ENCODE results near the gene ATOH8.

Gene ATOH8

GRCh38 chr2:85741833-85742455, 11.8 kb upstream of the ATOH8 start:
- H3K4me1 ChIP-seq (ENCODE audit: control insufficient read depth, insufficient read depth, low read depth, low read length): peaks cover 39% of the 10 kb centered on the region
- DNase-seq: peak; percentile 93
- no peaks in the 10 kb centered on the region for H3K79me1 ChIP-seq (replicated peaks; ENCODE audit: low read length, poor library complexity, severe bottlenecking)
- H4K91ac ChIP-seq (ENCODE audit: low read length): peak overlapping the region; percentile 48
- peak overlapping the region; percentile 11 to 84 for H3K4ac ChIP-seq (ENCODE audit: low read depth in 1 of 2, low read length in 2 of 2)
- peak overlapping the region; percentile 92 for H3K9ac ChIP-seq (ENCODE audit: low read length)
- peak overlapping the region; percentile 45 for H3K4me2 ChIP-seq (ENCODE audit: low read length, poor library complexity, severe bottlenecking)
- H2AK5ac ChIP-seq (ENCODE audit: low read length, severe bottlenecking): peak overlapping the region; percentile 24
- H3K14ac ChIP-seq (ENCODE audit: low read length in 2 of 2): no peak overlapping the region
- peaks cover 5 to 7% of the 10 kb centered on the region in 2 experiments for H3K27me3 ChIP-seq (ENCODE audit: control insufficient read depth in 1 of 2, insufficient read depth in 1 of 2, low read length in 2 of 2)
- H2BK5ac ChIP-seq (ENCODE audit: low read depth, low read length, poor library complexity, severe bottlenecking): peak overlapping the region; percentile 67
- 67% methylated on average over 16 of the region's 19 CpGs for WGBS
- no peaks in the 10 kb centered on the region for H3K36me3 ChIP-seq (ENCODE audit: control insufficient read depth in 1 of 2, insufficient read depth in 2 of 2, low read depth in 1 of 2, low read length in 2 of 2)
- no peak overlapping the region for H4K8ac ChIP-seq (ENCODE audit: low read length)
- peak overlapping the region; percentile 21 for H2BK120ac ChIP-seq (ENCODE audit: low read depth, low read length)
- H2BK15ac ChIP-seq (ENCODE audit: low read depth, poor library complexity, severe bottlenecking): peak overlapping the region; percentile 60
- peak overlapping the region; percentile 32 for H2AFZ ChIP-seq (ENCODE audit: low read depth, low read length)
- peak overlapping the region; percentile 52 to 69 for H3K18ac ChIP-seq (ENCODE audit: low read depth in 1 of 2, low read length in 2 of 2)
- peak overlapping the region; percentile 38 to 92 for H2BK12ac ChIP-seq (ENCODE audit: low read length in 2 of 2)
- peak overlapping the region; percentile 88 for H3K27ac ChIP-seq (ENCODE audit: low read length, poor library complexity, severe bottlenecking)
- H3K4me3 ChIP-seq (ENCODE audit: insufficient read depth in 1 of 2, low read depth in 1 of 2, low read length in 2 of 2): peak overlapping the region in 1 of 2 experiments; percentile 52
- H3K23ac ChIP-seq (ENCODE audit: low read length in 2 of 2): no peak overlapping the region
- H3K9me3 ChIP-seq (ENCODE audit: control insufficient read depth, low read length): no peaks in the 10 kb centered on the region

- peak overlapping the region; percentile 47 for H2AK5ac ChIP-seq (ENCODE audit: low read length, severe bottlenecking)
- H4K8ac ChIP-seq (ENCODE audit: low read length): peak overlapping the region; percentile 8
- no peak overlapping the region for H2AFZ ChIP-seq (ENCODE audit: low read depth, low read length)
- peak overlapping the region; percentile 73 to 79 for H2BK12ac ChIP-seq (ENCODE audit: low read length in 2 of 2)
- H3K18ac ChIP-seq (ENCODE audit: low read depth in 1 of 2, low read length in 2 of 2): peak overlapping the region; percentile 86 to 87
- H3K27me3 ChIP-seq (ENCODE audit: control insufficient read depth in 1 of 2, insufficient read depth in 1 of 2, low read length in 2 of 2): peaks cover 5 to 19% of the 10 kb centered on the region in 2 experiments
- no peaks in the 10 kb centered on the region for H3K9me3 ChIP-seq (ENCODE audit: control insufficient read depth, low read length)
- H3K27ac ChIP-seq (ENCODE audit: low read length, poor library complexity, severe bottlenecking): no peak overlapping the region
- H3K9ac ChIP-seq (ENCODE audit: low read length): peak overlapping the region; percentile 92
- H3K79me1 ChIP-seq (replicated peaks; ENCODE audit: low read length, poor library complexity, severe bottlenecking): no peaks in the 10 kb centered on the region
- peak overlapping the region; percentile 32 to 81 for H3K4ac ChIP-seq (ENCODE audit: low read depth in 1 of 2, low read length in 2 of 2)
- peak overlapping the region in 1 of 2 experiments; percentile 49 for H3K4me3 ChIP-seq (ENCODE audit: insufficient read depth in 1 of 2, low read depth in 1 of 2, low read length in 2 of 2)
- no peaks in the 10 kb centered on the region for H3K36me3 ChIP-seq (ENCODE audit: control insufficient read depth in 1 of 2, insufficient read depth in 2 of 2, low read depth in 1 of 2, low read length in 2 of 2)
- peak overlapping the region; percentile 64 for H4K91ac ChIP-seq (ENCODE audit: low read length)
- H2BK120ac ChIP-seq (ENCODE audit: low read depth, low read length): peak overlapping the region; percentile 67
- no peak overlapping the region for H2BK15ac ChIP-seq (ENCODE audit: low read depth, poor library complexity, severe bottlenecking)
- no peak overlapping the region for H2BK5ac ChIP-seq (ENCODE audit: low read depth, low read length, poor library complexity, severe bottlenecking)
- H3K4me1 ChIP-seq (ENCODE audit: control insufficient read depth, insufficient read depth, low read depth, low read length): peaks cover 39% of the 10 kb centered on the region
- DNase-seq: peak; percentile 78
- no peak overlapping the region for H3K14ac ChIP-seq (ENCODE audit: low read length in 2 of 2)
- no peak overlapping the region for H3K4me2 ChIP-seq (ENCODE audit: low read length, poor library complexity, severe bottlenecking)
- WGBS: 74% methylated on average over 10 of the region's 10 CpGs
- no peak overlapping the region for H3K23ac ChIP-seq (ENCODE audit: low read length in 2 of 2)
These were observed 10.3 kb upstream of the ATOH8 start for GRCh38 chr2:85743304-85743978.

- no peak overlapping the region for H4K8ac ChIP-seq (ENCODE audit: low read length)
- peak overlapping the region; percentile 44 to 79 for H2BK12ac ChIP-seq (ENCODE audit: low read length in 2 of 2)
- H3K4me1 ChIP-seq (ENCODE audit: control insufficient read depth, insufficient read depth, low read depth, low read length): peaks cover 45% of the 10 kb centered on the region
- peak overlapping the region in 1 of 2 experiments; percentile 49 for H3K4me3 ChIP-seq (ENCODE audit: insufficient read depth in 1 of 2, low read depth in 1 of 2, low read length in 2 of 2)
- H3K4me2 ChIP-seq (ENCODE audit: low read length, poor library complexity, severe bottlenecking): no peak overlapping the region
- H3K18ac ChIP-seq (ENCODE audit: low read depth in 1 of 2, low read length in 2 of 2): peak overlapping the region; percentile 86 to 87
- H3K9ac ChIP-seq (ENCODE audit: low read length): peak overlapping the region; percentile 70
- peak overlapping the region; percentile 30 for H4K91ac ChIP-seq (ENCODE audit: low read length)
- peaks cover 5 to 21% of the 10 kb centered on the region in 2 experiments for H3K27me3 ChIP-seq (ENCODE audit: control insufficient read depth in 1 of 2, insufficient read depth in 1 of 2, low read length in 2 of 2)
- no peak overlapping the region for H2AFZ ChIP-seq (ENCODE audit: low read depth, low read length)
- DNase-seq: no peak
- no peaks in the 10 kb centered on the region for H3K79me1 ChIP-seq (replicated peaks; ENCODE audit: low read length, poor library complexity, severe bottlenecking)
- H2BK5ac ChIP-seq (ENCODE audit: low read depth, low read length, poor library complexity, severe bottlenecking): no peak overlapping the region
- no peak overlapping the region for H2BK15ac ChIP-seq (ENCODE audit: low read depth, poor library complexity, severe bottlenecking)
- WGBS: 92% methylated on average over 4 of the region's 4 CpGs
- H3K23ac ChIP-seq (ENCODE audit: low read length in 2 of 2): no peak overlapping the region
- peak overlapping the region; percentile 75 for H2BK120ac ChIP-seq (ENCODE audit: low read depth, low read length)
- H3K14ac ChIP-seq (ENCODE audit: low read length in 2 of 2): no peak overlapping the region
- peak overlapping the region; percentile 32 for H2AK5ac ChIP-seq (ENCODE audit: low read length, severe bottlenecking)
- H3K27ac ChIP-seq (ENCODE audit: low read length, poor library complexity, severe bottlenecking): no peak overlapping the region
- peak overlapping the region in 1 of 2 experiments; percentile 24 for H3K4ac ChIP-seq (ENCODE audit: low read depth in 1 of 2, low read length in 2 of 2)
- H3K36me3 ChIP-seq (ENCODE audit: control insufficient read depth in 1 of 2, insufficient read depth in 2 of 2, low read depth in 1 of 2, low read length in 2 of 2): no peaks in the 10 kb centered on the region
- no peaks in the 10 kb centered on the region for H3K9me3 ChIP-seq (ENCODE audit: control insufficient read depth, low read length)
These were observed 9.7 kb upstream of the ATOH8 start for GRCh38 chr2:85744055-85744454.

Measured in mesenchymal stem cell (in vitro differentiated cells and primary cell).